Measurements from ENCODE around the gene DHCR7.

GRCh38 chr11:71397331-71397860 lies 50.8 kb downstream of the DHCR7 start:
- TF ChIP-seq, protein P1, sequence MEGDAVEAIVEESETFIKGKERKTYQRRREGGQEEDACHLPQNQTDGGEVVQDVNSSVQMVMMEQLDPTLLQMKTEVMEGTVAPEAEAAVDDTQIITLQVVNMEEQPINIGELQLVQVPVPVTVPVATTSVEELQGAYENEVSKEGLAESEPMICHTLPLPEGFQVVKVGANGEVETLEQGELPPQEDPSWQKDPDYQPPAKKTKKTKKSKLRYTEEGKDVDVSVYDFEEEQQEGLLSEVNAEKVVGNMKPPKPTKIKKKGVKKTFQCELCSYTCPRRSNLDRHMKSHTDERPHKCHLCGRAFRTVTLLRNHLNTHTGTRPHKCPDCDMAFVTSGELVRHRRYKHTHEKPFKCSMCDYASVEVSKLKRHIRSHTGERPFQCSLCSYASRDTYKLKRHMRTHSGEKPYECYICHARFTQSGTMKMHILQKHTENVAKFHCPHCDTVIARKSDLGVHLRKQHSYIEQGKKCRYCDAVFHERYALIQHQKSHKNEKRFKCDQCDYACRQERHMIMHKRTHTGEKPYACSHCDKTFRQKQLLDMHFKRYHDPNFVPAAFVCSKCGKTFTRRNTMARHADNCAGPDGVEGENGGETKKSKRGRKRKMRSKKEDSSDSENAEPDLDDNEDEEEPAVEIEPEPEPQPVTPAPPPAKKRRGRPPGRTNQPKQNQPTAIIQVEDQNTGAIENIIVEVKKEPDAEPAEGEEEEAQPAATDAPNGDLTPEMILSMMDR (IDR thresholded peaks at IDR 0.05): no peak
- TF ChIP-seq, protein P2, sequence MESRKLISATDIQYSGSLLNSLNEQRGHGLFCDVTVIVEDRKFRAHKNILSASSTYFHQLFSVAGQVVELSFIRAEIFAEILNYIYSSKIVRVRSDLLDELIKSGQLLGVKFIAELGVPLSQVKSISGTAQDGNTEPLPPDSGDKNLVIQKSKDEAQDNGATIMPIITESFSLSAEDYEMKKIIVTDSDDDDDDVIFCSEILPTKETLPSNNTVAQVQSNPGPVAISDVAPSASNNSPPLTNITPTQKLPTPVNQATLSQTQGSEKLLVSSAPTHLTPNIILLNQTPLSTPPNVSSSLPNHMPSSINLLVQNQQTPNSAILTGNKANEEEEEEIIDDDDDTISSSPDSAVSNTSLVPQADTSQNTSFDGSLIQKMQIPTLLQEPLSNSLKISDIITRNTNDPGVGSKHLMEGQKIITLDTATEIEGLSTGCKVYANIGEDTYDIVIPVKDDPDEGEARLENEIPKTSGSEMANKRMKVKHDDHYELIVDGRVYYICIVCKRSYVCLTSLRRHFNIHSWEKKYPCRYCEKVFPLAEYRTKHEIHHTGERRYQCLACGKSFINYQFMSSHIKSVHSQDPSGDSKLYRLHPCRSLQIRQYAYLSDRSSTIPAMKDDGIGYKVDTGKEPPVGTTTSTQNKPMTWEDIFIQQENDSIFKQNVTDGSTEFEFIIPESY (IDR thresholded peaks at IDR 0.05; ENCODE audit: borderline replicate concordance, low read depth): no peak
- no peak for TF ChIP-seq REST (IDR thresholded peaks at IDR 0.05; ENCODE audit: low read depth, low read length)
- no peak for TF ChIP-seq RFX5 (IDR thresholded peaks at IDR 0.05; ENCODE audit: low read length)
- no peak for TF ChIP-seq SMC3 (IDR thresholded peaks at IDR 0.05; ENCODE audit: low read depth, low read length)
